A673 (cell line): ENCODE data around the gene ADPRS. TPM values are rescaled to one million over a fixed set of nuclear protein-coding genes. Genes with fewer than 3 reads are reported as not detected.

Experiments used
- BruUV-seq: library from RNA; stranded (reverse); fragments of 400-500 nt; replicated peaks from 2 replicates; lab custom pipeline; 2021; lab: Mats Ljungman, UMichigan
- CTCF ChIA-PET: fragments of 300-600 bp; sonication (Branson Sonifier 250); formaldehyde crosslinking; loops from one replicate; lab custom pipeline; 2022; ENCODE audit warnings: antibody characterized with exemption; lab: Charles Lee
- POLR2A ChIA-PET: fragments of 300-600 bp; sonication (Branson Sonifier 250); formaldehyde crosslinking; loops from one replicate; lab custom pipeline; 2022; ENCODE audit warnings: antibody characterized with exemption; ENCODE audit not compliant: low non-redundant PET; lab: Charles Lee
- DNase-seq: peaks from one replicate; pipeline ENCODE4 v3.0.0-alpha.2; 2015; ENCODE audit warnings: low spot score
- H3K27ac ChIP-seq: fragments of 200-600 bp; sonication (generic); 2 replicates; pipeline ENCODE4 v1.5.1; 2016; ENCODE audit warnings: mixed run types, low read depth, mild to moderate bottlenecking, mixed read lengths, antibody characterized with exemption, low read length; ENCODE audit not compliant: poor library complexity, severe bottlenecking
- H3K27me3 ChIP-seq: fragments of 200-600 bp; sonication (generic); replicated peaks from 2 replicates; pipeline ENCODE4 v1.6.1; 2017; ENCODE audit warnings: mixed run types, low read depth, mild to moderate bottlenecking, mixed read lengths, antibody characterized with exemption, low read length; ENCODE audit not compliant: insufficient read depth, poor library complexity
- H3K36me3 ChIP-seq: fragments of 200-600 bp; sonication (generic); 2 replicates; pipeline ENCODE4 v1.6.1; 2016; ENCODE audit warnings: mixed run types, mild to moderate bottlenecking, mixed read lengths, antibody characterized with exemption, low read length; ENCODE audit not compliant: insufficient read depth, poor library complexity, severe bottlenecking
- H3K4me1 ChIP-seq: fragments of 200-600 bp; sonication (generic); 2 replicates; pipeline ENCODE4 v1.6.1; 2017; ENCODE audit warnings: mixed run types, mild to moderate bottlenecking, mixed read lengths, antibody characterized with exemption, low read length; ENCODE audit not compliant: insufficient read depth, poor library complexity, severe bottlenecking
- H3K4me3 ChIP-seq: fragments of 200-600 bp; sonication (generic); 2 replicates; pipeline ENCODE4 v1.5.1; 2016; ENCODE audit warnings: low read depth, mixed run types, mild to moderate bottlenecking, mixed read lengths, low read length; ENCODE audit not compliant: poor library complexity, severe bottlenecking
- H3K9me3 ChIP-seq: fragments of 200-600 bp; sonication (generic); 2 replicates; pipeline ENCODE4 v1.6.1; 2016; ENCODE audit warnings: mixed run types, low read depth, mild to moderate bottlenecking, mixed read lengths, antibody characterized with exemption, low read length; ENCODE audit not compliant: poor library complexity, severe bottlenecking
- EZH2 ChIP-seq: fragments of 200-600 bp; sonication (generic); IDR thresholded peaks from 2 replicates; pipeline ENCODE4 v1.6.1; 2017; ENCODE audit warnings: borderline replicate concordance, low read depth, mild to moderate bottlenecking, mixed read lengths, antibody characterized with exemption, low read length; ENCODE audit not compliant: poor library complexity, severe bottlenecking
- intact Hi-C: fragments of 100-400 bp; cut with micrococcal nuclease; formaldehyde crosslinking; loops from one replicate; pipeline ENCODE4 v1.10.0; 2022; ENCODE audit not compliant: unreplicated experiment
- total RNA-seq: library from RNA; stranded (reverse); gene quantifications from 2 replicates; pipeline ENCODE4 v1.2.3, GENCODE V29; 2021
- TF ChIP-seq, protein P1 (sequence below): fragments of 300-800, 200-600 bp; sonication (generic); conservative IDR thresholded peaks from 2 replicates; pipeline ENCODE4 v1.5.1; 2017; ENCODE audit warnings: low read depth, mild to moderate bottlenecking, antibody characterized with exemption, low read length, moderate library complexity, mixed read lengths

The ADPRS gene
- total RNA-seq, 1 experiment from 2014 or later = 34.2 TPM

- no TSS peak for BruUV-seq
- CTCF ChIA-PET = no interaction called here
Observed at GRCh38 chr1:36139521-36139920, 50.8 kb downstream of the ADPRS start.

GRCh38 chr1:36142121-36142520, 53.4 kb downstream of the ADPRS start:
- ChIA-PET POLR2A (no interaction called here), CTCF (no interaction called here)
- TF ChIP-seq EZH2 = no peak
- TF ChIP-seq, protein P1, sequence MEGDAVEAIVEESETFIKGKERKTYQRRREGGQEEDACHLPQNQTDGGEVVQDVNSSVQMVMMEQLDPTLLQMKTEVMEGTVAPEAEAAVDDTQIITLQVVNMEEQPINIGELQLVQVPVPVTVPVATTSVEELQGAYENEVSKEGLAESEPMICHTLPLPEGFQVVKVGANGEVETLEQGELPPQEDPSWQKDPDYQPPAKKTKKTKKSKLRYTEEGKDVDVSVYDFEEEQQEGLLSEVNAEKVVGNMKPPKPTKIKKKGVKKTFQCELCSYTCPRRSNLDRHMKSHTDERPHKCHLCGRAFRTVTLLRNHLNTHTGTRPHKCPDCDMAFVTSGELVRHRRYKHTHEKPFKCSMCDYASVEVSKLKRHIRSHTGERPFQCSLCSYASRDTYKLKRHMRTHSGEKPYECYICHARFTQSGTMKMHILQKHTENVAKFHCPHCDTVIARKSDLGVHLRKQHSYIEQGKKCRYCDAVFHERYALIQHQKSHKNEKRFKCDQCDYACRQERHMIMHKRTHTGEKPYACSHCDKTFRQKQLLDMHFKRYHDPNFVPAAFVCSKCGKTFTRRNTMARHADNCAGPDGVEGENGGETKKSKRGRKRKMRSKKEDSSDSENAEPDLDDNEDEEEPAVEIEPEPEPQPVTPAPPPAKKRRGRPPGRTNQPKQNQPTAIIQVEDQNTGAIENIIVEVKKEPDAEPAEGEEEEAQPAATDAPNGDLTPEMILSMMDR = no peak
- H3K4me1 ChIP-seq = no peaks in the 10 kb centered on the region
- BruUV-seq = no TSS peak
- intact Hi-C loops = no loop called here
- H3K27me3 ChIP-seq = no peaks in the 10 kb centered on the region
- H3K9me3 ChIP-seq = no peaks in the 10 kb centered on the region
- H3K4me3 ChIP-seq = no peak overlapping the region
- peak overlapping the region; percentile 7 for H3K27ac ChIP-seq
- DNase-seq = no peak
- H3K36me3 ChIP-seq = peaks cover 33% of the 10 kb centered on the region

More at GRCh38 chr1:36139521-36139920, 50.8 kb downstream of the ADPRS start:
- Histone ChIP-seq H3K36me3 (peaks cover 40% of the 10 kb centered on the region), H3K4me3 (no peak overlapping the region), H3K4me1 (no peaks in the 10 kb centered on the region), H3K27me3 (no peaks in the 10 kb centered on the region), H3K9me3 (no peaks in the 10 kb centered on the region), H3K27ac (no peak overlapping the region)
- no peak for DNase-seq
- POLR2A ChIA-PET = no interaction called here
- intact Hi-C loops = no loop called here
- TF ChIP-seq, protein P1 = no peak
- no peak for TF ChIP-seq EZH2

DNA sequence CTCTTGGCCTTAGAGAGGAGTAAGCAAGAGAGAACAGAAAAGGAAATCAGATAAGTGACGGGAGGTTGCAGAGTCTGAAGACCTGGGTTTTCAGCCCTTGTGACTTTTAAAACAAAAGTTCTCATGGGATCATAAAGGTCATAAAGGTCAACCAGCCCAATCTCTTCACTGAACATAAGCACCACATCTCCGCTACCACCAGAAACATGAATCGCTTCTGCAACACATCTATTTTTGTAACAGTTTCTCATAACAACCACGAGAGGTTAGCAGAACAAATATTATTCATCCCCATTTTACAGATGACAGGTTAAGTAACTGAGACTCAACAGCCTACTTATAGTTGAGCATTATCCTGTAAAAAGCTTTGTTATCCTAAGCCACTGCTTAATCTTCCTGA, 54.7 kb downstream of the ADPRS start:
- TF ChIP-seq, protein P1 = no peak
- no peak for TF ChIP-seq EZH2
- ChIA-PET POLR2A (no interaction called here), CTCF (no interaction called here)
- intact Hi-C loops = no loop called here
- no peak overlapping the region for H3K4me3 ChIP-seq
- peaks cover 20% of the 10 kb centered on the region for H3K36me3 ChIP-seq
- H3K9me3 ChIP-seq = no peaks in the 10 kb centered on the region
- BruUV-seq = no TSS peak
- no peaks in the 10 kb centered on the region for H3K4me1 ChIP-seq
- no peak for DNase-seq
- no peak overlapping the region for H3K27ac ChIP-seq
- H3K27me3 ChIP-seq = no peaks in the 10 kb centered on the region

Other genes starting within 250 kb of the ADPRS start
- gene AGO1, start 205.7 kb upstream of the ADPRS start, total RNA-seq = 58.7 and 60.3 TPM in 2 replicates
- gene AGO3, start 157.8 kb upstream of the ADPRS start, total RNA-seq = 44.2 and 46.8 TPM in 2 replicates
- gene TEKT2, start 4.8 kb upstream of the ADPRS start, total RNA-seq = 2.8 and 4.6 TPM in 2 replicates
- 0.22 and 0.24 TPM in 2 replicates for gene COL8A2, start 36.3 kb downstream of the ADPRS start, total RNA-seq
- 86.5 and 86.6 TPM in 2 replicates for gene TRAPPC3, start 60.6 kb downstream of the ADPRS start, total RNA-seq
- 192 and 206 TPM in 2 replicates for gene MAP7D1, start 67.3 kb downstream of the ADPRS start, total RNA-seq
- gene THRAP3, start 135.6 kb downstream of the ADPRS start, total RNA-seq = 133 and 143 TPM in 2 replicates
- gene SH3D21, start 217.5 kb downstream of the ADPRS start, total RNA-seq = 2.9 and 4.0 TPM in 2 replicates
- 6.2 and 8.4 TPM in 2 replicates for gene EVA1B, start 234.8 kb downstream of the ADPRS start, total RNA-seq